Activated T-helper 2 cell treated with anti-CD3 and anti-CD28 coated beads, Interferon-gamma antibody, Interleukin-2, Interleukin-4, amounts not matched to agents 10 μg/mL and 5 μg/mL and 100 μg/mL, durations not matched to agents 14 hours and 24 hours and 36 hours (primary cell): Measurements from ENCODE around the gene MLN. TPM values are rescaled to one million over a fixed set of nuclear protein-coding genes. Genes with fewer than 3 reads are reported as not detected.

ENCODE experiments used
- DNase-seq: peaks from one replicate; pipeline ENCODE4 v3.0.0; 2021; ENCODE audit warnings: low spot score
- H3K27ac Mint-ChIP-seq: one replicate; pipeline ENCODE4 v1.8.0; 2021; ENCODE audit warnings: mixed read lengths
- H3K27me3 Mint-ChIP-seq: one replicate; pipeline ENCODE4 v1.8.0; 2021; ENCODE audit warnings: low read depth, mixed read lengths
- H3K36me3 Mint-ChIP-seq: one replicate; pipeline ENCODE4 v1.8.0; 2021; ENCODE audit warnings: low read depth, mixed read lengths
- H3K4me1 Mint-ChIP-seq: one replicate; pipeline ENCODE4 v1.8.0; 2021; ENCODE audit warnings: low read depth, mixed read lengths
- H3K4me3 Mint-ChIP-seq: one replicate; pipeline ENCODE4 v1.8.0; 2021; ENCODE audit warnings: low read depth, mild to moderate bottlenecking, moderate library complexity, mixed read lengths
- H3K9me3 Mint-ChIP-seq: one replicate; pipeline ENCODE4 v1.8.0; 2021; ENCODE audit warnings: mixed read lengths
- intact Hi-C: fragments of 100-400 bp; cut with micrococcal nuclease; formaldehyde crosslinking; loops from one replicate; pipeline ENCODE4 v1.15.1; 2023
- total RNA-seq: library from RNA; stranded (reverse); gene quantifications from 2 replicates; pipeline ENCODE4 v1.2.3, GENCODE V29; 2022

Gene MLN
- total RNA-seq, 1 donor from 2014 or later: not detected

GRCh38 chr6:33830635-33831240 is 26.9 kb upstream of the MLN start:
- H3K4me1 Mint-ChIP-seq: no peaks in the 10 kb centered on the region
- intact Hi-C loops: no loop called here
- no peak overlapping the region for H3K27ac Mint-ChIP-seq
- no peaks in the 10 kb centered on the region for H3K9me3 Mint-ChIP-seq
- peaks cover 10% of the 10 kb centered on the region for H3K27me3 Mint-ChIP-seq
- no peak for DNase-seq
- no peaks in the 10 kb centered on the region for H3K36me3 Mint-ChIP-seq
- H3K4me3 Mint-ChIP-seq: no peak overlapping the region

GRCh38 chr6:33828764-33829731 is 25.2 kb upstream of the MLN start:
- H3K9me3 Mint-ChIP-seq: no peaks in the 10 kb centered on the region

GRCh38 chr6:33828452-33828763 is 24.6 kb upstream of the MLN start:
- Mint-ChIP-seq H3K27me3 (peaks cover 13% of the 10 kb centered on the region), H3K36me3 (no peaks in the 10 kb centered on the region), H3K4me3 (no peak overlapping the region), H3K9me3 (no peaks in the 10 kb centered on the region), H3K27ac (no peak overlapping the region), H3K4me1 (no peaks in the 10 kb centered on the region)
- intact Hi-C loops: no loop called here
- DNase-seq: no peak

More at GRCh38 chr6:33828764-33829731, 25.2 kb upstream of the MLN start:
- Mint-ChIP-seq H3K4me1 (no peaks in the 10 kb centered on the region), H3K27ac (no peak overlapping the region), H3K4me3 (no peak overlapping the region), H3K36me3 (no peaks in the 10 kb centered on the region), H3K27me3 (peaks cover 11% of the 10 kb centered on the region)
- intact Hi-C loops: no loop called here
- no peak for DNase-seq

GRCh38 chr6:33827546-33828451 is 24.0 kb upstream of the MLN start:
- no peaks in the 10 kb centered on the region for H3K9me3 Mint-ChIP-seq
- no peaks in the 10 kb centered on the region for H3K36me3 Mint-ChIP-seq
- no peak for DNase-seq
- intact Hi-C loops: no loop called here
- peaks cover 18% of the 10 kb centered on the region for H3K27me3 Mint-ChIP-seq
- H3K27ac Mint-ChIP-seq: no peak overlapping the region
- no peaks in the 10 kb centered on the region for H3K4me1 Mint-ChIP-seq
- H3K4me3 Mint-ChIP-seq: no peak overlapping the region

GRCh38 chr6:33826537-33826936 is 22.7 kb upstream of the MLN start:
- H3K27me3 Mint-ChIP-seq: peaks cover 21% of the 10 kb centered on the region
- no peaks in the 10 kb centered on the region for H3K9me3 Mint-ChIP-seq
- no peaks in the 10 kb centered on the region for H3K4me1 Mint-ChIP-seq
- DNase-seq: no peak
- no peak overlapping the region for H3K27ac Mint-ChIP-seq
- intact Hi-C loops: no loop called here
- no peaks in the 10 kb centered on the region for H3K36me3 Mint-ChIP-seq
- H3K4me3 Mint-ChIP-seq: no peak overlapping the region

GRCh38 chr6:33824461-33825154 is 20.8 kb upstream of the MLN start:
- Mint-ChIP-seq H3K27ac (no peak overlapping the region), H3K4me3 (no peak overlapping the region), H3K9me3 (no peaks in the 10 kb centered on the region), H3K36me3 (no peaks in the 10 kb centered on the region), H3K4me1 (no peaks in the 10 kb centered on the region), H3K27me3 (peaks cover 13% of the 10 kb centered on the region)
- no peak for DNase-seq
- intact Hi-C loops: no loop called here

- intact Hi-C loops: no loop called here
- DNase-seq: no peak
- Mint-ChIP-seq H3K27ac (no peak overlapping the region), H3K4me3 (no peak overlapping the region), H3K9me3 (no peaks in the 10 kb centered on the region), H3K4me1 (no peaks in the 10 kb centered on the region), H3K27me3 (peaks cover 13% of the 10 kb centered on the region), H3K36me3 (no peaks in the 10 kb centered on the region)
These were observed 20.0 kb upstream of the MLN start for GRCh38 chr6:33823806-33824205.

- no peak overlapping the region for H3K4me3 Mint-ChIP-seq
- DNase-seq: no peak
- H3K4me1 Mint-ChIP-seq: no peaks in the 10 kb centered on the region
- H3K36me3 Mint-ChIP-seq: no peaks in the 10 kb centered on the region
- H3K27me3 Mint-ChIP-seq: peaks cover 13% of the 10 kb centered on the region
- H3K9me3 Mint-ChIP-seq: no peaks in the 10 kb centered on the region
- no peak overlapping the region for H3K27ac Mint-ChIP-seq
- intact Hi-C loops: no loop called here
These were observed 19.0 kb upstream of the MLN start for GRCh38 chr6:33822575-33823395.

GRCh38 chr6:33820784-33821520 is 17.1 kb upstream of the MLN start:
- H3K9me3 Mint-ChIP-seq: no peaks in the 10 kb centered on the region
- H3K4me1 Mint-ChIP-seq: no peaks in the 10 kb centered on the region
- intact Hi-C loops: no loop called here
- no peak overlapping the region for H3K4me3 Mint-ChIP-seq
- peaks cover 13% of the 10 kb centered on the region for H3K27me3 Mint-ChIP-seq
- no peaks in the 10 kb centered on the region for H3K36me3 Mint-ChIP-seq
- no peak overlapping the region for H3K27ac Mint-ChIP-seq
- no peak for DNase-seq

GRCh38 chr6:33820243-33820642 is 16.4 kb upstream of the MLN start:
- no peak for DNase-seq
- no peak overlapping the region for H3K27ac Mint-ChIP-seq
- H3K4me1 Mint-ChIP-seq: no peaks in the 10 kb centered on the region
- H3K36me3 Mint-ChIP-seq: no peaks in the 10 kb centered on the region
- no peaks in the 10 kb centered on the region for H3K9me3 Mint-ChIP-seq
- intact Hi-C loops: no loop called here
- H3K27me3 Mint-ChIP-seq: peaks cover 16% of the 10 kb centered on the region
- no peak overlapping the region for H3K4me3 Mint-ChIP-seq

GRCh38 chr6:33819021-33819420 is 15.2 kb upstream of the MLN start:
- no peaks in the 10 kb centered on the region for H3K4me1 Mint-ChIP-seq
- intact Hi-C loops: no loop called here

More at GRCh38 chr6:33819021-33819420, 15.2 kb upstream of the MLN start:
- no peak overlapping the region for H3K4me3 Mint-ChIP-seq
- no peaks in the 10 kb centered on the region for H3K9me3 Mint-ChIP-seq
- no peaks in the 10 kb centered on the region for H3K36me3 Mint-ChIP-seq
- no peak for DNase-seq
- no peak overlapping the region for H3K27ac Mint-ChIP-seq
- H3K27me3 Mint-ChIP-seq: peaks cover 13% of the 10 kb centered on the region
